ENCODE results near the gene CLDN9. TPM values are rescaled to one million over a fixed set of nuclear protein-coding genes. Genes with fewer than 3 reads are reported as not detected.
A peak's percentile ranks its signal among the peaks of the same experiment; 100 is the strongest.

CLDN9 gene
- total and polyA plus RNA-seq, 9 of the 15 experiments (the other 6 are each of a cell fraction or from before 2014, with no cell fraction given): 0.12 to 0.44 (median 0.22) TPM; not detected in 4

- TF ChIP-seq PREB (CRISPR knock-in tag; IDR thresholded peaks at IDR 0.05): 0 out of 2 replicates have a peak, but pooled peaks have one; percentile 27
- no peak for TF ChIP-seq NUFIP1 (IDR thresholded peaks at IDR 0.05; ENCODE audit: partially characterized antibody)
- no peak for TF ChIP-seq RBM39 (optimal IDR thresholded peaks at IDR 0.05; ENCODE audit: low read depth, low read length)
- TF ChIP-seq HINFP (tag; conservative IDR thresholded peaks at IDR 0.05; ENCODE audit: low read depth): 0 out of 2 replicates have a peak, but pooled peaks have one; percentile 41
- TF ChIP-seq CEBPG (CRISPR knock-in tag; IDR thresholded peaks at IDR 0.05): no peak
- no peak for TF ChIP-seq CEBPG (tag; conservative IDR thresholded peaks at IDR 0.05 in 1 of 2, IDR thresholded peaks at IDR 0.05 in 1 of 2)
- 0 out of 2 replicates have a peak, but pooled peaks have one; percentile 3 for TF ChIP-seq NFIC (IDR thresholded peaks at IDR 0.05)
- TF ChIP-seq GATAD2A (IDR thresholded peaks at IDR 0.05): no peak
- TF ChIP-seq, protein P1, sequence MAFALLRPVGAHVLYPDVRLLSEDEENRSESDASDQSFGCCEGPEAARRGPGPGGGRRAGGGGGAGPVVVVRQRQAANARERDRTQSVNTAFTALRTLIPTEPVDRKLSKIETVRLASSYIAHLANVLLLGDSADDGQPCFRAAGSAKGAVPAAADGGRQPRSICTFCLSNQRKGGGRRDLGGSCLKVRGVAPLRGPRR (CRISPR knock-in tag; IDR thresholded peaks at IDR 0.05): no peak
- no peak for TF ChIP-seq HOMEZ (CRISPR knock-in tag; IDR thresholded peaks at IDR 0.05)
- TF ChIP-seq HDAC2 (IDR thresholded peaks at IDR 0.05): peak; percentile 99
- TF ChIP-seq RBM14 (IDR thresholded peaks at IDR 0.05; ENCODE audit: borderline replicate concordance, insufficient read depth, low read depth, low read length): no peak
- no peak for TF ChIP-seq KLF16 (IDR thresholded peaks at IDR 0.05)
- TF ChIP-seq, protein P2, sequence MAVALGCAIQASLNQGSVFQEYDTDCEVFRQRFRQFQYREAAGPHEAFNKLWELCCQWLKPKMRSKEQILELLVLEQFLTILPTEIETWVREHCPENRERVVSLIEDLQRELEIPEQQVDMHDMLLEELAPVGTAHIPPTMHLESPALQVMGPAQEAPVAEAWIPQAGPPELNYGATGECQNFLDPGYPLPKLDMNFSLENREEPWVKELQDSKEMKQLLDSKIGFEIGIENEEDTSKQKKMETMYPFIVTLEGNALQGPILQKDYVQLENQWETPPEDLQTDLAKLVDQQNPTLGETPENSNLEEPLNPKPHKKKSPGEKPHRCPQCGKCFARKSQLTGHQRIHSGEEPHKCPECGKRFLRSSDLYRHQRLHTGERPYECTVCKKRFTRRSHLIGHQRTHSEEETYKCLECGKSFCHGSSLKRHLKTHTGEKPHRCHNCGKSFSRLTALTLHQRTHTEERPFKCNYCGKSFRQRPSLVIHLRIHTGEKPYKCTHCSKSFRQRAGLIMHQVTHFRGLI (CRISPR knock-in tag; IDR thresholded peaks at IDR 0.05): no peak
- TF ChIP-seq MYBL2 (IDR thresholded peaks at IDR 0.05; ENCODE audit: low read depth): no peak
- no peak for TF ChIP-seq MYBL2 (CRISPR knock-in tag; IDR thresholded peaks at IDR 0.05; ENCODE audit: borderline replicate concordance)
- TF ChIP-seq ZNF764 (CRISPR knock-in tag; IDR thresholded peaks at IDR 0.05; ENCODE audit: low read depth): no peak
- TF ChIP-seq, protein P3, sequence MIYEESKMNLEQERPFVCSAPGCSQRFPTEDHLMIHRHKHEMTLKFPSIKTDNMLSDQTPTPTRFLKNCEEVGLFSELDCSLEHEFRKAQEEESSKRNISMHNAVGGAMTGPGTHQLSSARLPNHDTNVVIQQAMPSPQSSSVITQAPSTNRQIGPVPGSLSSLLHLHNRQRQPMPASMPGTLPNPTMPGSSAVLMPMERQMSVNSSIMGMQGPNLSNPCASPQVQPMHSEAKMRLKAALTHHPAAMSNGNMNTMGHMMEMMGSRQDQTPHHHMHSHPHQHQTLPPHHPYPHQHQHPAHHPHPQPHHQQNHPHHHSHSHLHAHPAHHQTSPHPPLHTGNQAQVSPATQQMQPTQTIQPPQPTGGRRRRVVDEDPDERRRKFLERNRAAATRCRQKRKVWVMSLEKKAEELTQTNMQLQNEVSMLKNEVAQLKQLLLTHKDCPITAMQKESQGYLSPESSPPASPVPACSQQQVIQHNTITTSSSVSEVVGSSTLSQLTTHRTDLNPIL (CRISPR knock-in tag; IDR thresholded peaks at IDR 0.05): no peak
- TF ChIP-seq POLR2AphosphoS5 (IDR thresholded peaks at IDR 0.05; ENCODE audit: control insufficient read depth, insufficient read depth, low read depth, low read length): peak; percentile 37
- no peak for TF ChIP-seq ZNF778 (CRISPR knock-in tag; IDR thresholded peaks at IDR 0.05)
Measured at GRCh38 chr16:2968738-2969544, 43.8 kb upstream of the CLDN9 start, which contains the start of gene PAQR4 (continued).
